NCI-H526 treated with DMSO at 0.1 percent for 48 hours (cell line): ENCODE measurements around the gene UQCR11.
"Not testable (repeated sequence)": the region's sequence is repeated elsewhere in the genome, so short reads cannot be mapped to it uniquely, and the experiment has no call there.

Source experiments
- DNase-seq: peaks from one replicate; lab custom pipeline; 2025; lab: John Stamatoyannopoulos, UW

Gene UQCR11

DNA sequence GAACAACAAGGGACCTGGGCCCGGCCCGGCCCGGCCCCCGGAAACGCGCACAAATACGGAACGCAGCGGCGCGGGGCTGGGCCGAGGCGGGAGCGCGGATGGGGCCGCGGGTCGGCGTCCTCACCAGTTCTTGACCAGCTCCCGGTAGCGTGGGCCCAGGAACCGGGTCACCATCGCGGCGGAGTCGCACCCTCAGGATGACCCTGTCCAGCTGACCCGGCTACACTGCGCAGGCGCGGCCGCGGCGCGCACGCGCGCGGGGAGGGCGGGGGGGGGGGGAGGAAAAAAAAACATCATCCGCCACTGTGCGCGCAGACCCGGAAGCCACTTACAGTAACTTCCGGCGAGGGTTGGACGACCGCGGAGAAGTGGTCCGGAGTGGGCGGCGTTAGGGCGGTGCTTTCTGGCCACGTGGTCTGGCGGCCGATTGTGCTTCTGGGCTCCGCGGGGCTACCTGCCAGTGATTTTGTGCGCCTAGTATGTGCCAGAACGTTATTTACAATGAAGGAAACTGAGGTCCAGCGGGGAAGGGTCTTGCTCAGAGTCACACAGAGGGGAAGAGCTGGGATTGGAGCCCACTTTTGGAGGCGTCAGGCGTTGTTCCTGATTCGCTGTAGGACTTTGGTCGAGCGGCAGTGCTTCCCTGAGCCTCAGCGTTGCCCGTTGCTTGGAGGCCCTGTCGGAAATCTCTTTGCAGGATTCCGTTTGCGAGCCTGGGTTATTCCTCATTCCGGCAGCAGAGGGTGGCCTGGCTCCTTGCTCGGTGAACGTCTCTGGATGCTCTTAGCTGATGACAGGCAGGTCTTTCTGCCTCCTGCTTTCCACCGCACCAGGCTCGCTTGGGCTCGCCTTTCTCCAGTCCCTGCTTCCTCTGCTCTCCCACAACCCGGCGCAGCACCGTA is at the start of gene UQCR11:
Gene UQCR11 (minus strand): TSS at position 227 of the 902 bp plus-strand sequence. CDS start 53 bp downstream, at position 174.
- peak; percentile 84 for DNase-seq

DNA sequence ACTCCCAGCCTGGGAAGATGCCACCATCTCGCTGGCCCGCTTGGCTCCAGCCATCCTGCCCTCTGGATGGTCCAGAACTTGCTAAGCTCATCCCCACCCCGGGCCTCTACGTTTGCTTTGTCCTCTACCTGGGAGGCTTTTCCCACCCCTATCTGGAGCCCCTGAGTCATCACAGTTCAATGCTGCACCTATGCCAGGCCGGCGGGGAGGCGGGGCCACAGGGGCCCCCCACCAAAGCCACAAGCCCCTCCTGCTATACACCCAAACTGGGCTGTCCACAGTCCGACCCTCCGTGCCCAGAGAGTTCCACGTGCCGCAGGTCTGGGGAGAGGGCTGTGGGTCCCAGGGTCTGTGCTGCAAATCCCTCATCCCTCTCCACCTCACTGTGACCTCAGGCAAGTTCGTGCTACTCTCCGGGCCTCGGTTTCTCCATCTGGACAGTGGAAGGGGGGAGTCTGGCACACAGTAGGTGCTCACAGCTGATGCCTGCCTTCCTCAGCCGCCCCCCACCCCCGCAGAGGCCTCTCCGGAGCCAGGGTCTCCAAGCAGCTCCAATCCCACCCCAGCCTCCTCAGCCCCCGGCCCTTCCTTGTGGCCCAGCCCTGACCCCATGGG is 49.0 kb upstream of the UQCR11 start:
- DNase-seq: no peak

DNA sequence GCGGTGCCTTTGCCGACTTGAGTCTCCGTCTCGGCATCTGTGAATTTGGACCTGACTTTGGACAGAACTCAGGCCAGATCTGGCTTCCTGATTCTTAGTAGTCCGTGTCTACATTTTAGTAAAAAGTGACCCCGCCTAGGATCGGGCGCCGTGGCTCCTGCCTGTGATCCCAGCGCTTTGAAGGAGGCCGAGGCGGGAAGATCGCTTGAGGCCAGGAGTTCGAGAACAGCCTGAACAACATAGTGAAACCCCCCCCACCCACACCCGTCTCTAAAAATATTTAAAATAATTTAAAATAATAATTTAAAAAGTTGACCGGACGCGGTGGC is 48.0 kb upstream of the UQCR11 start:
- DNase-seq: no peak

- peak; percentile 90 for DNase-seq
Observed at GRCh38 chr19:1652471-1653299, 47.4 kb upstream of the UQCR11 start, which contains the start of gene TCF3. Gene TCF3, minus strand, starts transcription at chr19:1652615. Its CDS starts 2,367 bp downstream, at chr19:1650248.

GRCh38 chr19:1651568-1652291 is 46.5 kb upstream of the UQCR11 start:
- DNase-seq: no peak

DNA sequence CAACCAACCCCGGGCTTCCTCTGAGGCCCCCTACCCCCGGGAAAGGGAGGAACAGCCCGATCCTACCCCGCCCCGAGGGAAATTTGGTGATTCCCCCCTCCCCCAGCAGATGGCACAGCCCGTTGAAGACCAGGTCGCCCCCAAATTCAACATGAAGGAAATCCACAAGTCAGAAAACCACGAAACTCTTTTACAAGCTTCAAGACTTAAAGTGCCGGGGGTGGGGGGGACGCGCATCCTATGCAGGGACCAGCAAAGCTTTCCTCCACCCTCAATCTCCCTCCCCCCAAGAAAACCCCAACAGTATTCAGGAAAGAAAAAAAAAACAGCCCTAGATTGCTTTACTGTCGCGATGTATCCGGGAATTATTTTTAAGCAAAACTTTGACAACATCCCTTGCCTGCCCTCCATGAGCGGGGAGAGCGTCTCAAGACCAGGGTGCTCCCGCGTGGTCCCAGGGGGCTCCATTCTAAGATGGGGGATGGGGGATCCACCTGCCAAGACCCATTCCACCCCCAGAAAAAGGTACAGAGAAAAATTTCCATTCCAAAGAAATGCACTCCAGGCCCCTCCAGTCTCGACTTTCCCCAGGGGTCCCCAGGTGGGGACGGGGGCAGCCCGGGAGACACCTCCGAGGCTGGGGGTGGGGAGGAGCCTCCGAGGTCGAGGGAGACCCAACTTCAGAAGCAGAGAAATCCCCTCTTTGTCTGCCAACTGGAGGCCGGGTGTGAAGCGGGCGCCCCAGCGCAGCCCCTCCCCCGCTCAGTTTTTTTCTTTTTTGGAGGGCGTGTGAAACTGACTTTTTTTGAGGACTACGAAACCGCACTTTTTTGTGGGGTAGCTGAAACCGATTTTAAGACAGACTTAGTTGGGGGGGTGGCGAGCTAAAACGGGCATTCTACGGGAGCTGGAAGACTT is 45.6 kb upstream of the UQCR11 start:
- DNase-seq: no peak

- DNase-seq: no peak
Observed at GRCh38 chr19:1649706-1650649, 44.7 kb upstream of the UQCR11 start.

DNA sequence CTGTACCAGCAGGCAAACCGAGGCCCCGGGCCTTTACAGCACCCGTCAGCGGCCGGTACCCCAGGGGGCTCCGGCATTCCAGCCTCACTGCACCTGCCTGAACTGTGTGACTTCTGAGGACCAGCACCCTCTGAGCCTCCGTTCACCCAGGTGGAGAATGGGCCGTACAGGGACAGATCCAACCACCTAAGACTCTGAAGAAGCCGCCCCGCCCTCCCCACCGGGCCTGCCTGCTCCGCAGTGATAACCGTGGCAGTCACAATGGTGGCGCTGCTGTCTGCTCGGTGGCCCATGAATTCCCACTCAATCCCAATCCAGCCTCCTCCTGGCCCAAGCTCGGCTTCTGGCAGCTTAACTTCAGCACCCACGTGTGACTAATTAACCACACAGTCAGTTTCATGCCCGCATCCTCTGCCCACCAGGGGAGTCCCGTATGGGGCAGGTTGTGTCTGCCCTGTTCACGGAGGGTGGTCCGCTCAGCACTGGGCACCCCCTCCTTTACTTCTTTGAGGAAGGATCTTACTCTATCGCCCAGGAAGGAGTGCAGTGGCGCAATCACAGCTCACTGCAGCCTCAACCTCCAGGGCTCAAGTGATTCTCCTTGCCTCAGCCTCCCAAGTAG is 43.8 kb upstream of the UQCR11 start:
- DNase-seq: no peak

GRCh38 chr19:1648459-1648849 is 43.2 kb upstream of the UQCR11 start:
- no peak for DNase-seq

DNA sequence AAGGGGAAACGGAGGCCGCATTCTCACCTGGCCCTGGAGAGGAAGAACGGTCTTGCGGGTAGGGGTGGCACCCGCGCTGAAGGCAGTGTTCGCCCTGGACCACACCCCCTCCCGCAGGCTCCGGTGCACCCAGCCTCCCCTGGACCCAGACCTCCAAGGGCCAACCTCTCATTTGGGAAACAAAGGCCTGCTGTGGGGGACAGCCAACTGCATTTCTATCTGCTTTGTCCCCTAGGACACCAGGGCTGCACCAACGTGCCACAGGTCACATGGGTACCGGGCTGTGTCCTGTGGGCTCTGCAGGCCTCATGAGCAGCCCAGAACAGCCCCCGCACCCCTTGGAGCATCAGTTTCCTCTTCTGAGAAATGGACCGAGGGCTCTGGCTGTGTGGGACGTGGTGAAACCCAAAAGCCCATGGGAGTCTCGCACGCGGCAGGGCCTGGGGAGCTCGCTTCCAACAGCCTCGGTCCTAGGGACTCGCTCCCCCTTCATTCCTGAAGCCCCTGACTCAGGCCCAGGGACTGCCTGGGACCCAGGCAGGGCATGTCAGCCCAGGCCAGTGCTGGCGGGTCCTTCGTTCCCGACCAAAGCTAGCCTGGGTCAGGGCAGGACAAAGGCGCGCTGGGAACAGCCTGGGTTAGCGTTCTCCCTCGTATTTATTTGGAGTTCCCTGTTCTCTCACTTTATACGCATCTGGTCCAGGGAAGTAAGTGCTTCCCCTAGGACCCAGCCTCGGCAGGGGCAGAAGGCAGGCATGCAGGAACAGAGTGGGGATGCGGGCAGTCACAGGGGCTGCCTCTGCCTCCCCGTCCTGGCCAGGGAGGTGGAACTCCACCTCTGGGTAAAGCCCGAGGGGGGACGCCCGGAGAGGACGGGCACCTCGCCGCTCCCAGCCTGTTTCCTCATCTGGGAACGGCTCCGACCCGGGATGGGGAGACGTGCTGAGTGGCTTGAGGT is 42.5 kb upstream of the UQCR11 start:
- DNase-seq: no peak

- DNase-seq: no peak
Observed at GRCh38 chr19:1646659-1647453, 41.6 kb upstream of the UQCR11 start.

- no peak for DNase-seq
Observed at GRCh38 chr19:1646149-1646548, 40.9 kb upstream of the UQCR11 start.

DNA sequence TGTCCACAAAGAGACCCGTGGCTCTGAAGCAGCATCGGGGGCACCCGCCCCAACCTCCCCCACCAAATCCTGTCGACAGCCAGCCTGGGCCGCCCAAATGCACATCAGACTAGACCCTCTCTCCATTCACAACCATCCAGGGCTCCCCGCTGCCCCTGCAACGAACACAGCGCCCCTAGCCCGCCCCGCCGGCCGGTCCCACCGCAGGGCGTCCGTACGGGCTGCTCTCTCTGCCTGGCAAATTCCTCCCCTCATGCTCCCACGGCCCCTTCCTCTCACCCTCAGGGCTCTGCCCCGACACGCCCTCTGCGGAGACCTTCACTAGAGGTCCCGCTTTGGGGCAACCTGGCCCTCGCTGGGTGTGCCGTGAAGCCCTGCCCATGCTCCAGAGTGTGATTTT is 40.0 kb upstream of the UQCR11 start:
- DNase-seq: no peak

GRCh38 chr19:1644070-1644469 is 38.8 kb upstream of the UQCR11 start:
- no peak for DNase-seq

GRCh38 chr19:1640893-1641448 is 35.7 kb upstream of the UQCR11 start:
- not testable (repeated sequence) for DNase-seq

- DNase-seq: no peak
Observed at GRCh38 chr19:1636325-1637236, 31.3 kb upstream of the UQCR11 start.
